Nephron progenitor cell (in vitro differentiated cells): ENCODE measurements around the gene FCGR3B.
"Not testable (repeated sequence)": the region's sequence is repeated elsewhere in the genome, so short reads cannot be mapped to it uniquely, and the experiment has no call there.

Source experiments
- DNase-seq: peaks from one replicate; pipeline ENCODE4 v3.0.0; 2021
- H3K27ac Mint-ChIP-seq: 2 replicates; pipeline ENCODE4 v1.8.0; 2021; ENCODE audit warnings: mild to moderate bottlenecking, moderate library complexity, mixed read lengths
- H3K27me3 Mint-ChIP-seq: 2 replicates; pipeline ENCODE4 v1.8.0; 2021; ENCODE audit warnings: mild to moderate bottlenecking, low read depth, mixed read lengths; ENCODE audit not compliant: poor library complexity
- H3K36me3 Mint-ChIP-seq: 2 replicates; pipeline ENCODE4 v1.8.0; 2021; ENCODE audit warnings: low read depth, mixed read lengths
- H3K4me1 Mint-ChIP-seq: 2 replicates; pipeline ENCODE4 v1.8.0; 2021; ENCODE audit warnings: mixed read lengths
- H3K4me3 Mint-ChIP-seq: 2 replicates; pipeline ENCODE4 v1.8.0; 2021; ENCODE audit warnings: mild to moderate bottlenecking, moderate library complexity, mixed read lengths
- H3K9me3 Mint-ChIP-seq: 2 replicates; pipeline ENCODE4 v1.8.0; 2021; ENCODE audit warnings: mild to moderate bottlenecking, moderate library complexity, mixed read lengths

FCGR3B gene

GRCh38 chr1:161636189-161636782 is 5.3 kb upstream of the FCGR3B start:
- not testable (repeated sequence) for H3K9me3 Mint-ChIP-seq, H3K36me3 Mint-ChIP-seq, DNase-seq, H3K4me1 Mint-ChIP-seq, H3K4me3 Mint-ChIP-seq, H3K27ac Mint-ChIP-seq
- H3K27me3 Mint-ChIP-seq = peaks cover 30% of the 10 kb centered on the region

GRCh38 chr1:161634993-161635392 is 4.0 kb upstream of the FCGR3B start:
- H3K9me3 Mint-ChIP-seq, H3K36me3 Mint-ChIP-seq, H3K4me3 Mint-ChIP-seq, H3K4me1 Mint-ChIP-seq, H3K27ac Mint-ChIP-seq, DNase-seq: not testable (repeated sequence)
- H3K27me3 Mint-ChIP-seq = peaks cover 39% of the 10 kb centered on the region

DNA sequence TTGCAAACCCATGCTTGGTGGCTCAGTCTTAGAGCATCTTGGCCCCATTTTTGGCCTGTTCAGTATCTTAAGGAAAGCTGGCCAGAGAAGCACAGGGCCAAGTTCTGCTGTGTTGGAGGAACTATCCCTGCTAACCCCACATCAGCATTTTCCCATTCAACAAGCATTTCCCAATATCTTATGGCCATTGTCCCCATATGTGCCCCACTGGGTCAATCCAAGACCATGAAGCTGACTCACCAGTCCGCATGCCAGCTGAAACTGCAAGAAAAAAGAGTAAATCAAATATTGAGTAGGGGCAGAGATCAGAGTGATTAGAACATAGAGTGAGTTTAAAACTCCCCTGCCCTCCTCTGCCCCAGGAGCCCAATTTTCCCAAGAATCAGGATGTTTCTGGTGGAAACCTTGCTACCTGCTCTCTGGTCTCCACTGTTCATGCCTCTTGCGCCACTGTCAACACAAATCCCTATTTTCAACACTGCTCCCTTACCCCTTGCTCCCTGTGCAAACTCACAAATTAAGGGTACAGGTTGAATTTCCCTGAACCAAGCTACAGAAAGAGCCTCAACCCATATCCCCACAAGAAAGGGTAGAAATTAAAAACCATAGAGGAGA is 741 bp downstream of the FCGR3B start:
- H3K27ac Mint-ChIP-seq, H3K36me3 Mint-ChIP-seq, H3K9me3 Mint-ChIP-seq, DNase-seq, H3K4me3 Mint-ChIP-seq, H3K4me1 Mint-ChIP-seq: not testable (repeated sequence)
- H3K27me3 Mint-ChIP-seq = peaks cover 52% of the 10 kb centered on the region

DNA sequence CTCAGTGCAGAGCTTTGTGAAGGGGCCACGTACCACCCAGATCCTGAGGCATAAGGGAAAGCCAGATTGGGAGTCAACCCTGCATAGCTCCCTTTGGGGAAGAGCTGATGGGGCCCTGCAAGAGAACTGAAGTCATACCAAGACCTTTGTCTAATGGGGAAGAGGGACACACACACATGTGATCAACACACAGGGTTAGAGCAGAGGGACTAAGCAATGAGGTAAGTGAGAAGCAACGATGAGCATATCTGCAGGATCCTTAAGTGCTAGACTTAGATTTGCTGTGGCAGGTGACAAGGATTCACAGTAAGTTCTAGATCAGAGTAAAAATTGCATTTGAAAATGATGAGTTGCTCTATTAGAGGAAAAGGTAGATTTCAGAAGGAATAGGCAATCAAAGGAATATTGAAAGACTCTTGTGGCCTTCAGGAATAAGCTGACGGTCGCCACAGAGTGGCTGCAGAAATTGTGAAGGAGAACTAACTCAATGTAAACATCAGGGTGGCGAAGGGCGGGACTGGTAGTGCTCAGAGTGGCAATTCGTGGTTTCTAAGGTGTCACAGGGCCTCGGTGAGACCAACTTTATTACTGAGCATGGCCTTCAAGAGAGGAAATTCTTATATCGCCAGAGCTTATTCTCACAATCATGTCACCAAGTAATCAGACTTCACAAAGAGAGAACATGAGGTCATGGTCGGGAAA is 4.4 kb downstream of the FCGR3B start:
- H3K9me3 Mint-ChIP-seq, DNase-seq, H3K36me3 Mint-ChIP-seq, H3K27ac Mint-ChIP-seq, H3K4me3 Mint-ChIP-seq: not testable (repeated sequence)
- Mint-ChIP-seq H3K27me3 (peaks cover 65% of the 10 kb centered on the region), H3K4me1 (peaks cover 19% of the 10 kb centered on the region)

DNA sequence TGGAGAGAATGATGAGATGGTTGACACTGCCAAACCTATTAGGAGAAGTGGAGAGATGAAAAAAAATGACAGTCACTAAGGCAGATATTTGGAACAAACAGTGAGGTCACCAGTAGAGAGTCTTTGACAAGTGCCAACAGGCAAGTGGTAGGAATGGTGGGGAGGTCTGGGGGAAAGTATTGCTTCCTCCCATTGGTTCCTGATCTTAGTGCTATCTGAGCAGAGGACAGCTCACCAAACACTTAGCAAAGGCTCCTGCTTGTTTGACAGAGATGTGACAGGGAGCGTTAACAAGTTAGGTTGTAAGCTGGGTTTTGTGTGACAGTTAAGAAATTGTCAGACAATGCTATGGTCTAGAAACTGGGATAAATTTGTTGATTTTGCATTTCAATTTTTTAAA is 6.4 kb downstream of the FCGR3B start:
- Mint-ChIP-seq H3K4me1 (peaks cover 24% of the 10 kb centered on the region), H3K27me3 (peaks cover 63% of the 10 kb centered on the region)
- H3K4me3 Mint-ChIP-seq, H3K27ac Mint-ChIP-seq, DNase-seq, H3K36me3 Mint-ChIP-seq, H3K9me3 Mint-ChIP-seq: not testable (repeated sequence)

- DNase-seq, H3K36me3 Mint-ChIP-seq, H3K4me3 Mint-ChIP-seq, H3K27ac Mint-ChIP-seq: not testable (repeated sequence)
- Mint-ChIP-seq H3K4me1 (peaks cover 24% of the 10 kb centered on the region), H3K27me3 (peaks cover 61% of the 10 kb centered on the region), H3K9me3 (peaks cover 15% of the 10 kb centered on the region)
Observed at GRCh38 chr1:161623401-161624051, 7.5 kb downstream of the FCGR3B start.

DNA sequence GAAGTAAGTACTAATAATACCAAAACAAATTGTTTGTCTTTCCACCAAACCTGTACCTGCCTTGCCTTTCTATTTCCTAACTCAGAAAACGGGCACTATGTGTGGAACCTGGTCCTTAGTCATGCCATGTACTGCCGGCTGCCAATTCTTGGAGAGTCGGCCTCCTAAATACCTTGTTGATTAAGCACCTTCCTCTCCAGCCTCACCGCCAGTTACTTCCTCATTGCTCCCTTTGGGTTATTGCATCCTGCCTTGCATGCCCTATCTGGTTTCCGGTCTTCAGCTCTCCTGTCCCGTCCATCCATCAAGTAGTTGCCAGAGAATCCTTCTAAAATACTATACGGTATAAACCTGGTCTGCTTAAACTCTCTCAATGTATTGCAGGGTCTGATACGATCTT is 8.9 kb downstream of the FCGR3B start:
- not testable (repeated sequence) for H3K27ac Mint-ChIP-seq, DNase-seq, H3K36me3 Mint-ChIP-seq
- Mint-ChIP-seq H3K9me3 (peaks cover 20% of the 10 kb centered on the region), H3K27me3 (peaks cover 53% of the 10 kb centered on the region), H3K4me1 (peaks cover 24% of the 10 kb centered on the region), H3K4me3 (peak overlapping the region; percentile 92)

DNA sequence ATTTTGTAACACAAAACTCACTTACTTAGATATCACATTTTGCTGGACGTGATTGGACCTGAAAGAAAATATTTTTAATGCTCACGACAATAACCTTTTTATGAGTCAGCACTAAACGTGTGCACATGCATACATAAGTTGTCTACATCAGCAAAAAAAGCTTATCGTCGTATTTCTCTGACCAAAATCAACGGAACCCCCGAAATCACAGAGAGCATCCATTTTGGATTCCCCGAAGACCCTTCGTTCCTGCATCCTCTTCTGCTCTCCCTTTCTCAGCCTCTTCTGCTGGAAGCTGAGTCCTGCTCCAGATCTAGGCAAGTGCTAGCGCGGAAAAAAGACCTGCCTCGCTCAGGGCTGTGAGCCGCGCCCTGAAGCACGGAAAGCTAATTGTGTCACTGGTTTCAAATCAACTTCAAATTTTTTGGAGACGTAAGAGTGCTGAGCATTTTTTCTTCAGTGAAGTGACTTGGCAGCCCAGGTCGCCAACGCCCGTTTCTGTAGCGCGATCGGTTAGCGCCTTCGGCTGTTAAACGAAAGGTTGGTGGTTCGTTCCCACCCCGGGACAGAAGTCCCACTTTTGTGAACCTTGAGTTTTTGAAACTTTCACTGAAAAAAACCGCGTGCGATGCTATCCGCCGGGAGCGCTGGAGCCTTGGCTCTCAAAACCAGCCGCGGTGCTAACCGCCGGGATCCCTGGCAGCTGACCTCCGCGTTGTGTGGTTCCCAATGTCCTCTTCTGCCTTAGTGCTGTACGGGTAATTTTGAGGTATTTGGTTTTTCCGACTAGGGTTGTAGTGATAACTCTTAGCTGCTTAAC is 9.6 kb downstream of the FCGR3B start:
- H3K27ac Mint-ChIP-seq, H3K36me3 Mint-ChIP-seq: not testable (repeated sequence)
- peaks cover 48% of the 10 kb centered on the region for H3K27me3 Mint-ChIP-seq

GRCh38 chr1:161620399-161620798 is 10.6 kb downstream of the FCGR3B start:
- peaks cover 17% of the 10 kb centered on the region for H3K4me1 Mint-ChIP-seq
- DNase-seq, H3K27ac Mint-ChIP-seq, H3K36me3 Mint-ChIP-seq: not testable (repeated sequence)
- H3K27me3 Mint-ChIP-seq = peaks cover 48% of the 10 kb centered on the region
- peaks cover 25% of the 10 kb centered on the region for H3K9me3 Mint-ChIP-seq
- peak overlapping the region; percentile 52 for H3K4me3 Mint-ChIP-seq

More for the DNA sequence above, 9.6 kb downstream of the FCGR3B start:
- H3K9me3 Mint-ChIP-seq = peaks cover 20% of the 10 kb centered on the region
- DNase-seq = peak; percentile 69
- peak overlapping the region; percentile 92 for H3K4me3 Mint-ChIP-seq
- peaks cover 20% of the 10 kb centered on the region for H3K4me1 Mint-ChIP-seq

GRCh38 chr1:161618517-161618916 is 12.5 kb downstream of the FCGR3B start:
- Mint-ChIP-seq H3K4me1 (peaks cover 12% of the 10 kb centered on the region), H3K9me3 (peaks cover 25% of the 10 kb centered on the region), H3K27me3 (peaks cover 37% of the 10 kb centered on the region)
- not testable (repeated sequence) for DNase-seq, H3K27ac Mint-ChIP-seq, H3K36me3 Mint-ChIP-seq, H3K4me3 Mint-ChIP-seq

GRCh38 chr1:161616417-161616816 is 14.6 kb downstream of the FCGR3B start:
- not testable (repeated sequence) for H3K36me3 Mint-ChIP-seq, H3K27ac Mint-ChIP-seq, DNase-seq, H3K4me3 Mint-ChIP-seq
- Mint-ChIP-seq H3K27me3 (peaks cover 20% of the 10 kb centered on the region), H3K4me1 (peaks cover 19% of the 10 kb centered on the region), H3K9me3 (peaks cover 25% of the 10 kb centered on the region)

- H3K4me1 Mint-ChIP-seq = peaks cover 15% of the 10 kb centered on the region
- H3K36me3 Mint-ChIP-seq = not testable (repeated sequence)
- H3K27me3 Mint-ChIP-seq = peaks cover 23% of the 10 kb centered on the region
Observed at GRCh38 chr1:161613142-161613514, 17.8 kb downstream of the FCGR3B start.

GRCh38 chr1:161612322-161613141 is 18.4 kb downstream of the FCGR3B start:
- Mint-ChIP-seq H3K4me1 (peaks cover 15% of the 10 kb centered on the region), H3K27me3 (peaks cover 26% of the 10 kb centered on the region), H3K4me3 (peak overlapping the region; percentile 87), H3K27ac (peak overlapping the region; percentile 97)
- H3K36me3 Mint-ChIP-seq, H3K9me3 Mint-ChIP-seq: not testable (repeated sequence)
- DNase-seq = peak; percentile 91

More at GRCh38 chr1:161613142-161613514, 17.8 kb downstream of the FCGR3B start:
- Mint-ChIP-seq H3K4me3 (peak overlapping the region; percentile 87), H3K27ac (peak overlapping the region; percentile 97)
- H3K9me3 Mint-ChIP-seq = not testable (repeated sequence)
- peak; percentile 38 for DNase-seq
